Body of pancreas (tissue), 4 donors: ENCODE data around the gene YIPF2.

Source experiments
- CTCF ChIP-seq, 7 experiments: fragments of 450-650 bp in 4 of 7; fragments of 200-600 bp in 3 of 7; sonication (generic) in 3 of 7; IDR thresholded peaks; one replicate each; pipeline ENCODE4 v1.5.1; 2016 to 2019; ENCODE audit warnings: antibody characterized with exemption in 7 of 7
- POLR2A ChIP-seq, 3 donors: fragments of 450-650 bp; IDR thresholded peaks; one replicate each; pipeline ENCODE4 v1.6.1; 2016; ENCODE audit warnings: antibody characterized with exemption in 3 of 3, mild to moderate bottlenecking in 2 of 3

DNA sequence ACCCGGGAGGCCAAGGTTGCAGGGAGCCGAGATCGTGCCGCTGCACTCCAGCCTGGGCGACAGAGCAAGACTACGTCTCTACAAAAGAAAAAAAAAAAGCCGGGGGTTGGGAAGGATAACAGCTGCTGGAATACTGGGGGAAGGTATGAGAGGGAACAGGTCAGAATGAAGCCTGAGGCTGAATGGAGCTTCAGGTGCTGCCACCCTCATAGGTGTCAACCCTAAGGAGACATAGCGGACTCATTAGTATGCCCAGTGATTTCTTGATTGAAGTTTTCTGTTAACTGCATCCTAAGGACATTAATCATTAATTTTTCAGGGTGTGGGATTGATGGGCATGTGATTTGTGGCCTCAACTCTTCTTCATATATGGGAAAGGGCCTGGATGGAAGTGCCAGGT is 38.4 kb upstream of the YIPF2 start:
- TF ChIP-seq CTCF (IDR thresholded peaks at IDR 0.05) (no peak), POLR2A (IDR thresholded peaks at IDR 0.05) (no peak)
